Pons (tissue), 1 donor: ENCODE data around the gene NAB2.

Experiments used
- DNase-seq: peaks from one replicate; pipeline ENCODE4 v3.0.0-alpha.2; 2016; ENCODE audit warnings: low spot score

NAB2 gene

DNA sequence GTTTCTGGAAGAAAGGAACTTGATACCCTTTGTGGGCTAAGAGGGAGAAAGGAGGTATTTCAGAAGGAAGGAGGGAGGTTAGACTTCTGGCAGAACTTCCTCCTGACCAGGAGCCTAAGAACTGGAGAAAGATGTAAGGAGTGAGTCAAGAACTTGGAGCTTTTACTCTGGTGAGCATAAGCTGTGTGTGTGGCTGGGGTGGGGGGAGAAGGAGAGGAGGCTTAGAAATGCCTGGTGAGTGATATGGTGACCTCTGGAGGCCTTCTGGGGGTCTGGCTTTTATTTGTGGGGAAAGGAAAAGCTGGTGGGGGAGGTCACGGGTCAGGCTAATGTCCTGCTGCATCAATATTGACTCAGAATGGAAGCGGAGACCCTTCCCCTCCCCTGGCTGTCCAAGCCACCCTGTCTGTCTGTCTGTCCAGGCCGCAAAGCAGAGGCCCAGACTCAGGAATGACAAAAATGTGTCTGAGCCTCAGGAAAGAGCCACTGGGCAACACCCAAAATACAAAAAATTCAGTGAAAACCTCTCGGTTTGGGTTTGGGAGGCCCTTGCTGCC, 44.2 kb downstream of the NAB2 start:
- DNase-seq: no peak

DNA sequence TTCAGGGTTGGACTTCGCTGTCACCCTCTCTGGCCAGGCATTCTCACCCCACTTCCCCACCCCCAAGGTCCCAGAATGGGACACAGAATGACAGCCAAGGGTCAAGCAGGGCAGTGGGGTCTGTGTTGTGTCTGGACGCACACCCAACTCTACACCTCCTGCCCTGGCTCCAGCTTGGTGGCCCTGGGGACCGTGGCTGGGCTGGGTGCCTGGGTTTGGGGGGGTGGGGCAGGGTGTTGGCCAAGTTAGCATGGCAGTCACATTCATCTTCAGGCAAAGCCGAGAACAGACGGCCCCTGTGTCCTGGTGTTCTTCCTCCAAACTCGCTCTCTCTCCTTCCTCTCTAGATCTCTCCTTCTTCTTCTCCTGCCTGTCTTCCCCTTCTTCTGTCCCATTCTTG, 45.0 kb downstream of the NAB2 start:
- DNase-seq: no peak

DNA sequence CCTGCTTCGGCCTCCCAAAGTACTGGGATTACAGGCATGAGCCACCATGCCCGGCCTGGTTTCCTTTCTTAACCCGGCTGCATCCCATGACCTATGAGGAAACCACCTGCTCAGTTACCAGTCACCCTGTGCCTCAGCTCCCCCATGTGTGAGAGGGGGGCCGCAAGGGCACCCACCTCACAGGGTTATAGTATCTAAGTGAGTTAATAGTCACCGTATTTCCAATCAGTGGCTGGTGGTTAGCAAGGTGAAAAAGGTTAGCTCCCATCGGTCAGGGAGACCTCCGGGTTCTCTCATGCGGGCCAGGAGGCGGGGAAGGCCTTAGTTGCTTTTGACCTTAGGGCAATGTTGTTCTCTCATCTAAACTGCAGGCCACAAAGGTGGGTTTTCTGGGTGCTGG, 46.0 kb downstream of the NAB2 start:
- no peak for DNase-seq

DNA sequence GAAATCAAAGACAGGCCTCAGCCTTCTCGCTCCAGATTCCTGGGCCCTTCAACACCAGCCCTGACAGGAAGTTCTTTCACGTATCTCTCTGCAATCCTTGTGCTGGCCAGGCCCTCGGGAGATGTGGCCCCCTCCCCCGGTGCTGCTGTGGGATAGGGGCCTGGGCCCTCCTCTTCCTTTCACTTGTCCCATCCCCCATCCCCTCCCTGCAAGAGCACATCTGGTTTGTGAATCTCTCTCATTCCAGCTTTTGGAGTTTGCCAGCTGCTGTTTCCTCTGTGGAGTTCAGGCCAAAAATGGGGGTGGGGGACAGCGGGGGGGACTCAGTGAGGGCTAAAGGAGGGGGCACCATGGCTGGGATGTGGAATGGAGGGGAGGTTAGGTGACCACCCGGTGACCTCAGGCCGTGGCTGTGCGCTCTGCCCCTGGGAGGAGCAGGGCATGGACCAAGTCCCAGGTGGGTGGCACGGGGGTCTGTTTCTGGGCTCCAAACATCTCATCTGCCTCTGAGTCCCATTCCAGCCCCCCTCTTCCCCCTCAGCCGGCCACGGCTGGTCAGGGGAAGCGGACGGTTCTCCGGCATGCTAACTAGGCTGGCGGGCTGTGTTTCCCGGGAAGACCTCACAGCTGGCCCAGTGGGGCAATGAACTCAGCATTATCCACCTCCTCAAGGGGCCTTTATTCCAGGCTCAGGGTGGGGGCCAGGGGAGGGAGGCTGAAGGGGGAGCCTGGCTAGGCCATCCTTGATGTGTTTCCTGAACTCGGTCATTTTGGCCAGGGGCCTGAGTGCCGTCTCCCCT, 46.8 kb downstream of the NAB2 start:
- DNase-seq: peak; percentile 84

DNA sequence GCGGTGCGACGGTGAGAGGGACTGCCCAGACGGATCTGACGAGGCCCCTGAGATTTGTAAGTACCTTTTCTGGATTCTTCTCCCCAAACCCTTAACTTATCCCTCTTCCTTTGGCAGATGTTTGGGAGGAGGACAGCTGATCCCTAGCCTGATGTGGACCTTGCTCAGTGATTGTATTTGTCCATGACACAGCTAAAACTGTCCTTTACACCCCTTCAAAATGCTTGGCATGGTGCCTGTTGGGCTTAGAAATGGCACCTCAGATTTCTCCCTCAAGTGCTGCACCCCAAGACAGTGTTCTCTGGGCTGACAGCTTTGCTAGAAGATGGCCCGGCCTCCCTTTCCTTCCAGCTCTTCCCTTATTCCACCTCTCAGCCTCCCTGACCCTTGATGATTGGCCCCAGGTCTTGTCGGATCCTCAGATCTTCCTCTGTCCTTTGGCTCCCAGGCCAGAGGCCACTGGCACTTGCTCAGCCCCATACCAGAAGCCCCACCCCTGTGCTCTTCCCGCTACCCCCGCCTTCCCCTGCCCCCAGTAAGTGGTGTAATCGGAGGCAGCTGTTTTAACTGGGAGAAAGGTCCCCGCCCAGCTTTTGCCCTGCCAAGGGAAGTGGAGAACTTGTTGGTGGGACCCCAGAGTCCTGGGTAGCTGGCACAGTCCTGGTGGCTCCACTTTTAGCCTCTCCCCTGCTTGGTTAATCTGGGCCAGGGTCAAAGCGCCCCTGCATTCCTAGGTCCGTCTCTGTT, 49.8 kb downstream of the NAB2 start:
- no peak for DNase-seq

DNA sequence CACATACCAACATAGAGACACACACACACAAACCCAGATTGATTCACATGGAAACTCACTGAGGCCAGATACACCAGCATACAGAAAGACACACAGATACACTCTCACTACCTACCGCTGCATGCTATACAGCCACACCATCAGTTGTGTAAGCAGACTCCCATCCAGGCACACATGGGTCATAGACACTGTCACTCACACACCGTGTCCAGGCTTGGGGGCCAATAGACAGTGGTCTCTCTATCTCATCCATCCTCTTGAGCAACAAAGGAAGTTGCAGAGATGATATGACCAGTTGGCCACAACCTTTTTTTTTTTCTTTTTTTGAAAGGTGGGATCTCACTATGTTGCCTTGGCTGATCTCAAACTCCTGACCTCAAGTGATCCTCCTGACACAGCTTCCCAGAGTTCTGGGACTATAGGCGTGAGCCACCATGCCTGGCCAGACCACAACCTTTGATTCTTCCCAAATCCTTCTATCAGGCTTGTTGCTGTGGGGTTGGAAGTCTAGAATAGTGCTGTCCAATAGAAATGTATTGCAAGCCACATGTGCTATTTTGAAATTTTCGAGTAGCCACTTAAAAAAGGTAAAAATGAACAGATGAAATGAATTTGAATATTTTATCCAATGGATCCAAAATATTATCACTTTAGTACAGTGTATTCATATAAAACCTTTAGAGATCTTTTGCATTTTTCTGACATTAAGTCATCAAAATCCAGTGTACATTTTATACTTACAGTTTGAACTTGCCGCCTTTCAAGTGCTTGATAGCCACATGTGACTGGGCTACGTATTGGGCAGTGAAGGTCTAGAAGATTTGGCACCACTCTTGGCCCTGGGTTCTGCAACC, 51.1 kb downstream of the NAB2 start:
- DNase-seq: no peak

DNA sequence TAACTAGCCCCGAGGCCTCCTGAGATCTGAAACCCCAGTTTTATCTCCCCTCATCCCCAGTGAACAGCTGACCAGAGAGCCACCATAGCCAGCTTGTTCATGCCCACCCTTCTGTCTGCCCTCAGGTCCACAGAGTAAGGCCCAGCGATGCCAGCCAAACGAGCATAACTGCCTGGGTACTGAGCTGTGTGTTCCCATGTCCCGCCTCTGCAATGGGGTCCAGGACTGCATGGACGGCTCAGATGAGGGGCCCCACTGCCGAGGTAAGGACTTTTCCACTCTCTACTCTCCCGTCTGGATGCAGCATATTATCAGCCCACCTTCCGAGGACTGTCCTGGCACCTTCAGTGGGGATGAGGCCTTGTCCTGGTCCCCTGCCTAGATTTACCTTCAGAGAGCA, 52.3 kb downstream of the NAB2 start:
- DNase-seq: no peak

DNA sequence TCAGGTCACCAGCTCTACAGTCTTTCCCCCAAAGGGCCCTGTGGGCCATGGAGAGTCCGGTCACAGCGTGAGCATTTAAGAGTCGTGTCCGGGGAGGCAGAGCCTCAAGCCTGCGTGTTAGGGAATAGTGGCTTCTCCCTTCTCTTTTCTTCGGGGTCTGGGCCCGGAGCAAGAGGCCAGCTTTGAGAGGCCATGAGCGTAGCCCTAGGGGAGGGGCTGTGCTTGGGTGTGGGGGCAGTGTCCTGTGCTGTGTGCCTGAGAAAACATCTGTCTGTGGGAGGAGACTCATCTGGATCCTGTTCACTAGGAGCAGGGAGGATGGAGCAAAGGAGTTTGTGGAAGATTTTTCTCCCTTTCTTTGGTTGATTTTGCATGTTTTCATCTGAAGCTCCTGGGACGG, 53.2 kb downstream of the NAB2 start:
- no peak for DNase-seq

DNA sequence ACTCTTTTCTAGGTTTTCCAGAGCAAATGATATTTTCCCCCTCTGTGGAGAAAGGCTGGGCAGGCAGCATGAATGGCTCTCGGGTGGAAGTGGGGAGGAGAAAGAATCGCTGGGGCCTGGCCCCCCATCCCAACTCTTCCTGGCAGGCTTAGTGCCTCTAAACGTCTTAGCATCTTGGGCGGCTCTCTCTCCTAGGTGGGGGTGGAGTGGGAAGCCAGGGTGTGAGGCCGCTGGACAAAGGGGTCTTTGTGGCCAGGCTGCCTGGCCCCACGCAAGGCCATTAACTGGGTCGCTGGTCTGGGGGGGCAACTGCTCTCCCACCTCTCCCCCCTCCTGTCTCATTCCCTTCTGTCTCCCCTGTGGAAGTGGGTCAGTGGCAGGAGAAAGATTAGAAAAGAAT, 53.8 kb downstream of the NAB2 start:
- no peak for DNase-seq

DNA sequence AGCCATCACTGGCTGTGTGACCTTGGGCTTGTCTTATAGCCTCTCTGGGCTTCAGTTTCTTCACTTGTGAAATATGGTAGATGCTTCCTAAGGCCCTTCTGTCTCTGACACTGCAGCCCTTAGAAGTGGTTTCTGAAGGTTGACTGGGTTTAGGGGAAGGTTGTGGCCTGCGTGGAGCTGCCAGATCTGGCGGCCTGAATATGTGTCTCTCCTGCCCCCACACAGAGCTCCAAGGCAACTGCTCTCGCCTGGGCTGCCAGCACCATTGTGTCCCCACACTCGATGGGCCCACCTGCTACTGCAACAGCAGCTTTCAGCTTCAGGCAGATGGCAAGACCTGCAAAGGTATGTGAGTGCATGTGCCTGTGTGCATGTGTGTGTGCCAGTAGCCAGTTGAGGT, 54.5 kb downstream of the NAB2 start:
- no peak for DNase-seq
